Activated CD8-positive, alpha-beta memory T cell treated with anti-CD3 and anti-CD28 coated beads, Interleukin-2, amount 50 U/mL, for 24 hours (primary cell): ENCODE data around the gene SESN1.

Experiments used
- DNase-seq: peaks from one replicate; pipeline ENCODE4 v3.0.0-alpha.2; 2020; ENCODE audit errors: extremely low read depth

SESN1 gene

GRCh38 chr6:108937170-108937569, 157.5 kb downstream of the SESN1 start:
- DNase-seq = no peak
